Activated naive CD4-positive, alpha-beta T cell treated with anti-CD3 and anti-CD28 coated beads, Interleukin-2, amount 50 U/mL, for 24 hours (primary cell): ENCODE results near the gene SPI1.
A peak's percentile ranks its signal among the peaks of the same experiment; 100 is the strongest.

Source experiments
- H3K27ac Mint-ChIP-seq: one replicate; pipeline ENCODE4 v1.8.0; 2021; ENCODE audit warnings: mild to moderate bottlenecking, mixed read lengths
- H3K27me3 Mint-ChIP-seq: one replicate; pipeline ENCODE4 v1.8.0; 2021; ENCODE audit warnings: mixed read lengths
- H3K36me3 Mint-ChIP-seq: one replicate; pipeline ENCODE4 v1.8.0; 2021; ENCODE audit warnings: mixed read lengths
- H3K4me1 Mint-ChIP-seq: one replicate; pipeline ENCODE4 v1.8.0; 2021; ENCODE audit warnings: mixed read lengths
- H3K4me3 Mint-ChIP-seq: one replicate; pipeline ENCODE4 v1.8.0; 2021; ENCODE audit warnings: mild to moderate bottlenecking, mixed read lengths
- H3K9me3 Mint-ChIP-seq: one replicate; pipeline ENCODE4 v1.8.0; 2021; ENCODE audit warnings: mixed read lengths

The SPI1 gene

DNA sequence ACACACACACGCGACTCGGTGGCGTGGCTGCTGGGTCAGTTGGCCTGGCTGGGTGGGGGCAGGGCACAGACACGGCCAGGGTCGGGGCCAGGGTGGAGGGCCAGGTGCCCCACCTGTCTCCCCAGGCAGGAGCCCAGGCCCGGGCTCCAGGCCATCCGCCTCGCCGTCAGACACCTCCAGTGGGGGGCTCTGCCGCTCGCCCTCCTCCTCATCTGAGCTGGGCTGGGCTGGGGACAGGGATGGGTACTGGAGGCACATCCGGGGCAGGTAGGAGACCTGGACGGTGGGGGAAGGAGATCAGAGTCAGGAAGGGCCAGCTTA is 19.7 kb downstream of the SPI1 start:
- no peaks in the 10 kb centered on the region for H3K36me3 Mint-ChIP-seq
- H3K4me1 Mint-ChIP-seq = peaks cover 18% of the 10 kb centered on the region
- H3K9me3 Mint-ChIP-seq = no peaks in the 10 kb centered on the region
- no peaks in the 10 kb centered on the region for H3K27me3 Mint-ChIP-seq
- no peak overlapping the region for H3K27ac Mint-ChIP-seq
- no peak overlapping the region for H3K4me3 Mint-ChIP-seq

DNA sequence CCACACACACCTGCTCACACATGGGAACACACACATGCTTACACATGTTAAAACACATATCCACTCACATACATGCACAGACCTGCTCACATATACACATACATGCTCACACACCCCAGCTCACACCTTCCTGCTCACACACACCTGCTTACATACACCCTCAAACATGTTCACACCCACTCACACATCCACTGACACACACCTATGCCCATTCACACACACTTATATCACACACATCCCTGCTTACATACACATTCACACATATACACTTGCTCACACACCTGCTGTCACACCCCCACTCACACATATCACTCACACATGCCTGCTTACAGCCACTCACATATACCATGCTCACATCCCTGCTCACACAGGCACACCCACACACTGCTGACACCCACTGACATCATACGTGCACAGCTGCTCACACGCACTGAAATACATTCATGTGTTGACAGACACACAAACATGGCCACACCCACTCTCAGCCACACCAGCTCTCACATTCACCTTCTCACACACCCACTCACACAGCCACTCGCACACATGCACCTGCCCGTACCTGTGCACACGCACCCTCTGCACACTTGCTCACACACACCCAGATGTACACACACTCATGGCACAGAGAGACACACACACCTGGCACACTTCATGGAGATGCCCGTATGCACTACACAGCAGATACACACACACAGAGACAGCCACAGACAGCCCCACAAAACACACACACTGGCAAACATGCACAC is 20.2 kb downstream of the SPI1 start:
- Mint-ChIP-seq H3K9me3 (no peaks in the 10 kb centered on the region), H3K36me3 (no peaks in the 10 kb centered on the region), H3K27me3 (no peaks in the 10 kb centered on the region), H3K27ac (no peak overlapping the region), H3K4me3 (no peak overlapping the region), H3K4me1 (peaks cover 18% of the 10 kb centered on the region)

DNA sequence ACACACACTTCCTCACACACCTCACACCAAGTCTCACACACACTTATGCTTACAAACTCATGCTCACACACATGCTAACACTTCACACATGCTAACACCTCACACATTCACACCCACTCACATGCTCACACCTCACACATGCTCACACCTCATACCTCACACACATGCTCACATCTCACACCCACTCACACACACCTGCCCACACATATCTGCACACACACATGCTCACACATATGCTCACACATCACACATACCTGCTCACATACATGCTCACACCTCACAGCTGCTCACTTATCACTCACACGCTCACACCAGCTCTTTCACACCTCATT is 21.4 kb downstream of the SPI1 start:
- Mint-ChIP-seq H3K4me1 (peaks cover 18% of the 10 kb centered on the region), H3K27ac (no peak overlapping the region), H3K9me3 (no peaks in the 10 kb centered on the region), H3K27me3 (no peaks in the 10 kb centered on the region), H3K4me3 (no peak overlapping the region), H3K36me3 (no peaks in the 10 kb centered on the region)

DNA sequence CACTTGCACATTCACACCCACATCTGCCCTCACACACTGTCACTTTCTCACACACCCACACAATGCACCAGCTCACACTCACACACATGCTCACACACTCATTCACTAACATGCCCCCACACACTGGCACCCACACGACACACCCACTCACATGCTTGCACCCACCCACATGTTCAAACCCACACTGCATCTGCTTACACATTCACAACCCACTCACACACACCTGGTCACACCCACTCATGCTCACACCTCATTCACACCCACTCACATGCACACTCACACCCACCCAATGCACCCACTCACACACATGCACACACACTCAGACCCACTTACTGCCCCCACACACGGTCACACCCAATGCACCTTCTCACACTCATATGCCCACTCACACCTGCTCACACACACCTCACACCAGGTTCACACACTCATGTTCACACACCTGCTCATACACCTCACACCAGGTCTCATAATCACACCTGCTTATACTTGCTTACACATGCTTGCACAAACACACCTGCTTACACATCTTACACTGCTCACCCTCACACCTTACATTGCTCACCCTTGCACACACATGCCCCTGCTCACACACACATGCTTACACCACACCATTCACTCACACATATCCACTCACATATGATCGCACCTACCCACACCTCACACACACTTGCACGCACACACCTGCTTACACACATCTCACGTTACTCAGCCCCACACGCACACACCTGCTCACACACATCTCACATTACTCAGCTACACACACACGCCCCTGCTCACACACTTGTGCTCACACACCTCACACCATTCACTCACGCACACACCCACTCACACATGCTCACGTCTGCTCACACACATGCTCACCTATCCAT is 22.0 kb downstream of the SPI1 start:
- Mint-ChIP-seq H3K27me3 (no peaks in the 10 kb centered on the region), H3K9me3 (no peaks in the 10 kb centered on the region), H3K4me3 (no peak overlapping the region), H3K36me3 (no peaks in the 10 kb centered on the region), H3K27ac (no peak overlapping the region), H3K4me1 (peaks cover 13% of the 10 kb centered on the region)

DNA sequence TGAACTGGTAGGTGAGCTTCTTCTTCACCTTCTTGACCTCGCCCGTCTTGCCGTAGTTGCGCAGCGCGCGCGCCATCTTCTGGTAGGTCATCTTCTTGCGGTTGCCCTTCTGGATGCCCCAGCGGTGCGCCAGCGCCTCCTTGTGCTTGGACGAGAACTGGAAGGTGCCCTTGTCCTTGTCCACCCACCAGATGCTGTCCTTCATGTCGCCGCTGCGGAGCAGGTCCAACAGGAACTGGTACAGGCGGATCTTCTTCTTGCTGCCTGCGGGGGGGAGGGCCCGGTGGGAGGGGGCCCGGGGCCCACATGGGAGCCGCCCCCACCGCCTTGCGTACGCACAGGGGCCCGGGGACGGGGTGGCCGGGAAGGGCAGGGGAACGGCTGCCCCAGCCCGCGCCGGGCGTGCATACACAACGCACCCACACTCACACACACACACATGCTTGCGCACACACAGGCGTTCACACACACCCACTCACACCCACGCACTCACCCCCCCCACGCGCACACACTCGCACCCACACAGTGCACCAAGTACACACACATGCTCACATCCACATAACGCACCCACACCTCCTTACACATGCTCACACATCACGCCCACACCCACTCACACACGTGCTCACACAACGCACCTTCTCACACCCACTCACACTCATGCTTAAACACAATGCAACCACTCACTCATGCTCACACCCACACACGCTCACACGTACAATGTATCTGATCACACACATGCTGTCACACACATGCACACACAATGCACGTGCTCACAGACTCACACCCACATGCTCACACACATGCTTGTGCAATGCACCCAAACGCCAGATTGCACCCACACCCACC is 22.8 kb downstream of the SPI1 start:
- H3K4me1 Mint-ChIP-seq = peaks cover 8% of the 10 kb centered on the region
- H3K4me3 Mint-ChIP-seq = no peak overlapping the region
- H3K27me3 Mint-ChIP-seq = no peaks in the 10 kb centered on the region
- no peaks in the 10 kb centered on the region for H3K36me3 Mint-ChIP-seq
- H3K27ac Mint-ChIP-seq = no peak overlapping the region
- H3K9me3 Mint-ChIP-seq = no peaks in the 10 kb centered on the region

DNA sequence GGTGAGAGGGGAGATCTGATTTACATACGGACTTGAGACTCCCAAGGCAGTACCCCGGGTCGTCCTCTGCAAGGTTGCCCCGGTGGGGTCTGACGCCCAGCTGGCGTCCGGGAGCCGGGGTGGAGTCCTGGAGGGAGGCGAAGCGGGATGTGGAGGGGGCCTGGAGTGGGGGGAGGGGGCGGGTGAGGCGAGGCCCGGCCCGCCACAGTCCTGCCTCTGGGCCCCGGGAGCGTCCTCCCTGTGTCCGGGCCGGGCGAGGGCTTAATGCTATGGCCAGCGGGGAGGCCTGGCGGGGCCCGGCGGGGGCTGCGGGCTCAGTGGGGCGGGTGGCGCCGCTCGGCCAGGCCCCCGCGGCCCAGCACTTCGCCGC is 23.4 kb downstream of the SPI1 start:
- Mint-ChIP-seq H3K27me3 (no peaks in the 10 kb centered on the region), H3K9me3 (no peaks in the 10 kb centered on the region)

DNA sequence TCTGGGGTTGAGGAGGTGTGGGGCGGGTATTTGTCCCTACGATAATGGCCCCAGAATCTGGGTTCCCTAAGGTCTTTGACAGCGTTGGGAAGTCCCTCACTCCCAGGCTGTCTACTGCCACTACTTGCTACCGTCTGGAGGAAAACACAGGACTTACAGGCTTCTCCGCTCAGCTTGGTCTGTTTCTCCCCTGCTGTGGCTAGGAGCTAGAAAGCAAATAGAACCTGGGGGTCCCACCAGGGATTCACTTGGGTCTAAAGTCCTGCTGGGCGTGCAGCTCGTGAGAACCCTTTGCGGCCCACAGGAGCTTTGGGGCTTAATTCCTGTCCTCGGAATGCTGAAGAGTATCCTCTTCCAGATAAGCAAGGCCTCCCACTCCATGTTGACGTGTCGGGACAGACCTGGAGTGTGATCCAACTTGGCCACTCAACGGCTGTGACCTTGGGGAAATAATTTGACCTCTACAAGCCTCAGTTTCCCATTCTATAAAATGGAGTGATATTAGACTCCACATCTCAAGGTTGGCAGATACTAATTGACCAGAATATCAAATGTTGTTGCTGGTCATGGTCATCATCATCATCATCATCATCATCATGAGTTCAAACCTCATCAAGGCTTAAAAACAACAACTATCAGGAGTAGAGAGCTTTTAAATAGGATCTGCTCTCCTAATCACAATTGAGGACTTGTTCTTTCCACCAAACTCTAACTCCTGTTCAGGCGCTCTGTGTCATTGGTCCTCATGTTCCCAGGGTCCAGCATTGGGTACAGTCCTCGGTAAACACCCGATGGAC is 24.2 kb downstream of the SPI1 start:
- peaks cover under 1% of the 10 kb centered on the region for H3K4me1 Mint-ChIP-seq
- H3K27me3 Mint-ChIP-seq = no peaks in the 10 kb centered on the region
- H3K36me3 Mint-ChIP-seq = no peaks in the 10 kb centered on the region
- H3K9me3 Mint-ChIP-seq = no peaks in the 10 kb centered on the region
- no peak overlapping the region for H3K4me3 Mint-ChIP-seq
- no peak overlapping the region for H3K27ac Mint-ChIP-seq

More for the DNA sequence above, 23.4 kb downstream of the SPI1 start:
- Mint-ChIP-seq H3K4me1 (peaks cover 8% of the 10 kb centered on the region), H3K36me3 (no peaks in the 10 kb centered on the region), H3K27ac (no peak overlapping the region), H3K4me3 (no peak overlapping the region)

DNA sequence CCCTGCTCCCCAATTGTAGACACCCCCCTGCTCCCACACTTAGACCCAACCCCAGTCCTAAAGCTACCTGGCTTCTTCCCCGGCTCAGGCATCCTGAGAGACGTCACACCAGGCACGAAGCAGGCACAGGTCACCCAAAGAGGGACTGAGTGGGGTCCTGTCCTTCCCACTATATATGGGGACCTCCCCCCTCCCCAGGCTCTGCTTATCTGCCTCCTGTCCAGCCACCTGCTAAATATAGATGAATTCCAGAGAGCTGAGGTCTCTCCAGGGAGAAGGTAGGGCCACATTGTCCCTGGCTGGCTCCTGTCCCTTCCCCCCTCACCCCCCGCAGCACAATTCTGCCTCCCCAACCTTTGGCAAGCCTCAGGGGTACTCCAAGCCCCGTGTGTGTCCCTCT is 25.8 kb downstream of the SPI1 start, which contains the start of gene MYBPC3:
Gene MYBPC3, minus strand, starts transcription at position 147 of the 400 bp plus-strand sequence. Its CDS starts 55 bp downstream, at position 92.
- Mint-ChIP-seq H3K9me3 (no peaks in the 10 kb centered on the region), H3K36me3 (no peaks in the 10 kb centered on the region), H3K4me3 (no peak within 1 kb of the TSS), H3K27me3 (no peaks in the 10 kb centered on the region), H3K27ac (no peak within 1 kb of the TSS), H3K4me1 (no peaks in the 10 kb centered on the region)

DNA sequence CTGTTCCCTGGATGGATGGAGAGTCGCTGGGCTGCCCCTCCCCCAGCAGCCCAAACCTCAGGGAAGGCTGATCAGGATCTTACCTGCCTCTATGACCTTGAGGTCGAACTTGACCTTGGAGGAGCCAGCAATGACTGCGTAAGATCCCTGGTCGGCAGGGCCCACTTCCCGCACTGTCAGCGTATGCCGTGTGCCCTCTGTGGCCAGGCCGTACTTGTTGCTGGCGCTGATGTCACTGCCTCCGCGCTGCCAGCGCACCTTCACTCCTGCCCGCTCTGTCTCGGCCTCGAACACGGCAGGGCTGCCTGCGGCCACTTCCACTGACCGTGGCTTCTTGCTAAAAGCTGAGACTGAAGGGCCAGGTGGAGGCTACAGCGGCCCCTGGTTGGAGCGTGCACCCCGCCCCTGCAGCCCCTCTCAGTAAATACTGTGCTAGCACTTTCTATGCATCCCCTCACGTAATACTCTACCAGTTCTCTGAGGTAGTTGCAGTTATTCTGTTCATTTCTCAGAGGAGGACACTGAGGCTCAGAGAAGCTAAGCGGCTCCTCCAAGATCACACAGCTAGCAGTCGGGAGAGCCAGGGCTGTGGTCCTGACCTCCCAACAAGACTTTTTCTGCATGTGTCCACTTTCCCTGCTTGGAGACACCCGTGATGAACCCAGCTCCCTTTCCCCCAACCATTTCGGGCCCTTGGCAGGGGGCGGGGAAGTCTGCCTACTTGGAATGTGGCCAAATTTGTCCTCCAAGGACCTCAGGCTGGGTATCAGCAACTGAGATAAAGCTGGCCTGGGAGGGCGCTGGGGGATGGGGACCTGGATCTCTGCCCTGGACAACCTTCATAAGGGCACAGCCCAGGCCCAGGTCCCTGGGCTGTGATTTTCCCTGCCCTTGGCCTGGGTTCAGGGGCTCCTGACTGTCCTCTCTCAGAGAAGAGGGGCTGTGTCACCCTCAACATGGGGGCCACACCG is 26.9 kb downstream of the SPI1 start:
- no peak overlapping the region for H3K27ac Mint-ChIP-seq
- no peaks in the 10 kb centered on the region for H3K9me3 Mint-ChIP-seq
- H3K4me3 Mint-ChIP-seq = no peak overlapping the region

DNA sequence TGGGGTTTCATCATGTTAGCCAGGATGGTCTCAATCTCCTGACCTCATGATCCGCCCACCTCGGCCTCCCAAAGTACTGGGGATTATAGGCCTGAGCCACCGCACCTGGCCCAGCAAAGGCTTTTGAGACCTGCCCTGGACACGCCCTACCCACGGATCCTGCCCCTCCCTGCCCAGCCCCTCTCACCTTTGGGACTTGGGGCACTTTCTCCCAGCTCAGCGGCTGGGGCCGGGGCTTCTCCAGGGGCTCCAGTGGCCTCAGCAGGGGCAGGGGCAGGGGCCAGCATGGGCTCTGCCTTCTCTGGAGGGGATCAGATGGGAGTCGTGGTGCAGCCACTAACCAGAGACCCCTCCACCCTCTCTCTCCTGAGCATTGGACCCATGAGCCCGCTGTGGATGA is 28.0 kb downstream of the SPI1 start:
- H3K4me1 Mint-ChIP-seq = no peaks in the 10 kb centered on the region
- no peak overlapping the region for H3K27ac Mint-ChIP-seq
- no peak overlapping the region for H3K4me3 Mint-ChIP-seq
- H3K27me3 Mint-ChIP-seq = no peaks in the 10 kb centered on the region
- H3K36me3 Mint-ChIP-seq = no peaks in the 10 kb centered on the region
- no peaks in the 10 kb centered on the region for H3K9me3 Mint-ChIP-seq

More for the DNA sequence above, 26.9 kb downstream of the SPI1 start:
- H3K27me3 Mint-ChIP-seq = no peaks in the 10 kb centered on the region
- no peaks in the 10 kb centered on the region for H3K36me3 Mint-ChIP-seq
- no peaks in the 10 kb centered on the region for H3K4me1 Mint-ChIP-seq

DNA sequence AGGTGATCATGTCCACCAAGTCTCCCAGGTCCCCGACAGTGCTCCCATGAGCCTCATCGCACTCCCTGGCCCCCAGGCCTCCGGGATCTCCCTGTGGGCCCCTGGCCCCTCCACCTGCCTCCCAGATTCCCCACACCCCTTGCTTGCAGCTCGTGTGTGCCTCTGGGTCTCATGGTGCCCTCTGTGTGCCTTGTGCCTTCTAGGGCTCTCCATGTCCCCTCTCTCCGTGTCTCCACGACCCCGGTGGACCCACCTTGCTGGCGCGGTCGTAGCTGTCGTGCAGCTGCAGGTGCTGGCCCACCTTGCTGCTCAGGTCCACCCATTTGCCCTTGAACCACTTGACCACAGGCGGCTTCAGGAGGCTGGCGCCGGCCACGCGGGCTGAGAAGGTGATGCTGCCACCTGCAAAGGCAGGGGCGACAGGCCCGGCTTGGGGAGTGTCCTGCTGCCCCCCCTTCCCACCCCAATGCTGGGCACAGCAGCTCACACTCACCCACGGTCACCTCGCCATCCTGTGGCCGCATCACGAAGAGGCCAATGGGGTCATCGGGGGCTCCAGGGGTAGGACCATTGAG is 28.7 kb downstream of the SPI1 start:
- Mint-ChIP-seq H3K27me3 (no peaks in the 10 kb centered on the region), H3K4me1 (no peaks in the 10 kb centered on the region), H3K36me3 (no peaks in the 10 kb centered on the region), H3K9me3 (no peaks in the 10 kb centered on the region), H3K4me3 (no peak overlapping the region), H3K27ac (no peak overlapping the region)

DNA sequence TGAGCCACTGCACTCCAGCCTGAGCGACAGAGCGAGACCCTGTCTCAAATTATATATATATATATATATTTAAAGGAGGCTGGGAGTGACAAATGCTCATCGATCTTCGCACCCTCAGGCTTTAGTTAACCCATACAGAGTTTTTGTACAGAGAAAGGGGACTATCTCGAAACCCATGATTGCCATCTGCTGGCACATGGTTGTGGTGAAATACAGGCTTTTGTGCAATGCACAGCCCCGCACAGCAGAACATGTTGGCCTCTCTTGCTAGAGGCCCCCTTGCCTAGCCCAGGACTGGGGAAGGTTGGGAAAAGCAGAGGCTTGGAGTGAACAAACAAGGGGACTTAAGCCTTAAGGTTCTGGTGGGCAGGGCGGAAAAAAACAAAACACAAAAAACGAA is 29.5 kb downstream of the SPI1 start:
- Mint-ChIP-seq H3K4me3 (no peak overlapping the region), H3K36me3 (no peaks in the 10 kb centered on the region), H3K4me1 (no peaks in the 10 kb centered on the region), H3K9me3 (no peaks in the 10 kb centered on the region), H3K27me3 (no peaks in the 10 kb centered on the region), H3K27ac (no peak overlapping the region)

DNA sequence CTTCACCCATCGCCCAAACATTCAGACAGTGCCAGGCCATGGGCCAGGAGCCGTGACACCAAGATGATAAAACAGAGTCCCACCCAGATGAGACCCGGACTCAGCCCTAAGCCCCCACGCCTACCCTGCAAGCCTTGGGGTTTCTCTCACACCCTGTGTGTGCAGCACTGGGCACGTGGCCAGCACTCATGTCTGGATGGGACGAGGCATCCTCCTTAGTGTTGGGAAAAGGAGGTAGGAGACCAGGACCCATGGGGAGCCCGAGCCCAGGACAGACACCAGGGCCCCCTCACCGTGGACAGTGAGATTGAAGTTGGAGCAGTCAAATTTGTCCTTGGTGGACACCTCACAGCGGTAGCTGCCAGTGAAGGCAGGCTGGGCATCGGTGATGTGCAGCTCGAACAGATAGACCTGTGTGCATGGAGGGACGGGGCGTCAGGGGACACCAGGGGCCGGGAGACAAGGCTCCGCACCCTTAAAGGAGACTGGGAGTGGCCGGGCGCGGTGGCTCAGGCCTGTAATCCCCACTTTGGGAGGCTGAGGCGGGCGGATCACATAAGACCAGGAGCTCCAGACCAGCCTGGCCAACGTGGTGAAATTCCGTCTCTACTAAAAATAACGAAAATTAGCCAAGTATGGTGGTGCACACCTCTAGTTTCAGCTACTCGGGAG is 30.1 kb downstream of the SPI1 start:
- H3K36me3 Mint-ChIP-seq = no peaks in the 10 kb centered on the region
- H3K4me3 Mint-ChIP-seq = no peak overlapping the region
- no peaks in the 10 kb centered on the region for H3K4me1 Mint-ChIP-seq
- H3K27ac Mint-ChIP-seq = peak overlapping the region; percentile 70
- H3K27me3 Mint-ChIP-seq = no peaks in the 10 kb centered on the region
- H3K9me3 Mint-ChIP-seq = no peaks in the 10 kb centered on the region

DNA sequence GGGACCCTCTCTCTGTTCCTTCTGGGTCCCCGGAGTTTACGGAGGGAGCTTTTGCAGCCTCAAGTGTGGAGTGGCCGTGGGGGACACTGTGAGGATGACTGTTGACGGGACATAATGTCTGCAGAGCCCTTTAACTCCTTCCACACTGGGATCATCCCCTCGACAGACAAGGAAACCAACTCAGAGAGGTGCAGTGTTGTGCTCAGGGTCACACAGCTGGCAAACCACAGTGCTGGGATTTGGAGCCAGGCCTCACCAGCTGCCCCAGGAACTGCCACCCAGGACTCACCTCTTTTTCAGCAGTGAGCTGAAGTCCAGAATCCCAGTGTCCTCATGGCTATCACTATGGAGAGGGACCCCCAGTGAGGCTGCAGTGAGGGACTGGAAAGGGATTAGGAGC is 31.2 kb downstream of the SPI1 start:
- Mint-ChIP-seq H3K9me3 (no peaks in the 10 kb centered on the region), H3K36me3 (no peaks in the 10 kb centered on the region), H3K4me1 (no peaks in the 10 kb centered on the region), H3K4me3 (no peak overlapping the region), H3K27ac (no peak overlapping the region), H3K27me3 (no peaks in the 10 kb centered on the region)
